AG04450 (cell line): ENCODE measurements around the gene CNTNAP2. TPM values are rescaled to one million over a fixed set of nuclear protein-coding genes. Genes with fewer than 3 reads are reported as not detected.

Source experiments
- CTCF ChIA-PET: fragments of 300-600, 350-600 bp; formaldehyde crosslinking; extraction: SDS; loops from one replicate; lab custom pipeline; 2022; ENCODE audit warnings: antibody characterized with exemption, inconsistent platforms; lab: Charles Lee
- POLR2A ChIA-PET: fragments of 350-600 bp; formaldehyde crosslinking; extraction: SDS; loops from one replicate; lab custom pipeline; 2021; ENCODE audit warnings: antibody characterized with exemption, inconsistent platforms; lab: Yijun Ruan, JAX
- DNase-seq: peaks from one replicate; pipeline ENCODE4 v3.0.0-alpha.2; 2011; ENCODE audit warnings: low read depth, low spot score
- H3K27ac ChIP-seq: one replicate; pipeline ENCODE4 v1.5.1; 2012; ENCODE audit warnings: low read depth, low read length, control low read depth
- H3K27me3 ChIP-seq: one replicate; pipeline ENCODE4 v1.6.0; 2012; ENCODE audit warnings: low read length; ENCODE audit not compliant: control insufficient read depth, insufficient read depth
- H3K4me3 ChIP-seq: 2 replicates; pipeline ENCODE4 v1.5.1; 2011; ENCODE audit warnings: mild to moderate bottlenecking, low read depth, low read length, control low read depth
- H3K9me3 ChIP-seq: 2 replicates; pipeline ENCODE4 v1.5.1; 2012; ENCODE audit warnings: low read length; ENCODE audit not compliant: control insufficient read depth, insufficient read depth
- CTCF ChIP-seq: IDR thresholded peaks from 2 replicates; pipeline ENCODE4 v1.5.1; 2011; ENCODE audit warnings: low read depth, low read length, control low read depth, inconsistent platforms
- polyA plus RNA-seq: library from polyadenylated mRNA; depleted of rRNA; stranded (reverse); fragments of >200 nt; gene quantifications from 2 replicates; pipeline ENCODE4 v1.2.3, GENCODE V29; 2011

CNTNAP2 gene
- polyA plus RNA-seq, 1 experiment, result not detected

- no peak for TF ChIP-seq CTCF
- no peaks in the 10 kb centered on the region for H3K27me3 ChIP-seq
- DNase-seq, result no peak
- CTCF ChIA-PET, result interaction anchor here (0.7 kb wide), 1 partner anchor 23 kb away, joined by 3 read pairs; no protein-coding TSS in a partner anchor
- POLR2A ChIA-PET, result no interaction called here
- H3K27ac ChIP-seq, result no peak overlapping the region
- H3K9me3 ChIP-seq, result peaks cover 9% of the 10 kb centered on the region; the same call in 1 of the 2 replicates
- H3K4me3 ChIP-seq, result no peak overlapping the region
These were observed 625.3 kb downstream of the CNTNAP2 start for GRCh38 chr7:146741911-146742310.

GRCh38 chr7:146754385-146754784, 637.8 kb downstream of the CNTNAP2 start:
- TF ChIP-seq CTCF, result no peak
- Histone ChIP-seq H3K27ac (no peak overlapping the region), H3K9me3 (no peaks in the 10 kb centered on the region), H3K4me3 (no peak overlapping the region), H3K27me3 (no peaks in the 10 kb centered on the region)
- DNase-seq, result no peak
- CTCF ChIA-PET, result no interaction called here
- POLR2A ChIA-PET, result no interaction called here

GRCh38 chr7:146755585-146755984, 639.0 kb downstream of the CNTNAP2 start:
- no peak for TF ChIP-seq CTCF
- ChIA-PET CTCF (no interaction called here), POLR2A (no interaction called here)

GRCh38 chr7:146764458-146764857, 647.9 kb downstream of the CNTNAP2 start:
- Histone ChIP-seq H3K4me3 (no peak overlapping the region), H3K27ac (no peak overlapping the region), H3K27me3 (no peaks in the 10 kb centered on the region), H3K9me3 (peaks cover 2% of the 10 kb centered on the region; the same call in 1 of the 2 replicates)
- ChIA-PET POLR2A (no interaction called here), CTCF (interaction anchor here (0.8 kb wide), 1 partner anchor 22 kb away, joined by 3 read pairs; no protein-coding TSS in a partner anchor)
- no peak for TF ChIP-seq CTCF
- DNase-seq, result no peak

More at GRCh38 chr7:146755585-146755984, 639.0 kb downstream of the CNTNAP2 start:
- Histone ChIP-seq H3K27ac (no peak overlapping the region), H3K4me3 (no peak overlapping the region), H3K9me3 (no peaks in the 10 kb centered on the region), H3K27me3 (no peaks in the 10 kb centered on the region)
- DNase-seq, result no peak

GRCh38 chr7:146768957-146769356, 652.4 kb downstream of the CNTNAP2 start:
- POLR2A ChIA-PET, result no interaction called here

More at GRCh38 chr7:146768957-146769356, 652.4 kb downstream of the CNTNAP2 start:
- CTCF ChIA-PET, result no interaction called here
- Histone ChIP-seq H3K27ac (no peak overlapping the region), H3K27me3 (no peaks in the 10 kb centered on the region), H3K4me3 (no peak overlapping the region), H3K9me3 (peaks cover 13% of the 10 kb centered on the region)
- DNase-seq, result no peak
- TF ChIP-seq CTCF, result no peak
